ENCODE measurements around the gene PTGIR.
"Not testable (repeated sequence)": the region's sequence is repeated elsewhere in the genome, so short reads cannot be mapped to it uniquely, and the experiment has no call there.

GRCh38 chr19:46628970-46629369, 4.1 kb upstream of the PTGIR start:
- not testable (repeated sequence) for TF ChIP-seq CTCF (optimal IDR thresholded peaks at IDR 0.05 in 1 of 3, IDR thresholded peaks at IDR 0.05 in 1 of 3, conservative IDR thresholded peaks at IDR 0.05 in 1 of 3; ENCODE audit: extremely low read depth in 1 of 3, insufficient read depth in 2 of 3, low read length in 3 of 3); EZH2 (IDR thresholded peaks at IDR 0.05; ENCODE audit: low read length)

All from keratinocyte (primary cell).